ENCODE data around the gene DIP2A.

Gene DIP2A

GRCh38 chr21:46581780-46582307 is 123.2 kb downstream of the DIP2A start:
- no peak overlapping the region for H3K14ac ChIP-seq (ENCODE audit: low read length)
- no peak overlapping the region for H2BK12ac ChIP-seq (ENCODE audit: low read length)
- DNase-seq: no peak
- H3K27ac ChIP-seq (ENCODE audit: low read depth, low read length): no peak overlapping the region
- H3K9ac ChIP-seq (ENCODE audit: low read length): no peak overlapping the region
- H2AK5ac ChIP-seq (ENCODE audit: low read length): no peak overlapping the region
- H3K79me1 ChIP-seq (ENCODE audit: low read length): no peaks in the 10 kb centered on the region
- H3K36me3 ChIP-seq (ENCODE audit: control insufficient read depth in 1 of 2, insufficient read depth in 2 of 2, low read length in 2 of 2): peaks cover 9 to 10% of the 10 kb centered on the region in 2 experiments
- WGBS (ENCODE audit: extremely low coverage, insufficient coverage, insufficient read length): no CpG with 5 or more reads among the region's 5 CpGs
- H3K4ac ChIP-seq (ENCODE audit: low read depth, low read length): no peak overlapping the region
- no peaks in the 10 kb centered on the region for H3K79me2 ChIP-seq (ENCODE audit: control insufficient read depth, insufficient read depth, low read length, poor library complexity)
- no peak overlapping the region for H2AFZ ChIP-seq (ENCODE audit: insufficient read depth, low read length, poor library complexity)
- H2BK120ac ChIP-seq (ENCODE audit: insufficient read depth, low read length, poor library complexity): no peak overlapping the region
- H4K91ac ChIP-seq (ENCODE audit: low read depth, low read length): no peak overlapping the region
- H3K23ac ChIP-seq (ENCODE audit: low read length): no peak overlapping the region
- H3K4me1 ChIP-seq (ENCODE audit: control insufficient read depth in 1 of 2, insufficient read depth in 2 of 2, low read length in 2 of 2): no peaks in the 10 kb centered on the region
- no peak overlapping the region for H3K4me3 ChIP-seq (ENCODE audit: low read depth, low read length)
- H4K8ac ChIP-seq (ENCODE audit: low read depth, low read length): no peak overlapping the region
- H4K12ac ChIP-seq (ENCODE audit: low read depth, low read length): no peak overlapping the region
- no peak overlapping the region for H3K4me2 ChIP-seq (ENCODE audit: low read length)
- H3K18ac ChIP-seq (ENCODE audit: low read length): no peak overlapping the region
- H2BK5ac ChIP-seq (ENCODE audit: low read depth, low read length, poor library complexity): no peak overlapping the region
- peaks cover 19% of the 10 kb centered on the region for H3K9me3 ChIP-seq (ENCODE audit: insufficient read depth, low read depth, low read length)
- H3K27me3 ChIP-seq (ENCODE audit: insufficient read depth, low read length): no peaks in the 10 kb centered on the region

- WGBS (ENCODE audit: extremely low coverage, insufficient coverage, insufficient read length): no CpG with 5 or more reads among the region's 7 CpGs
- no peak overlapping the region for H3K18ac ChIP-seq (ENCODE audit: low read length)
Measured at GRCh38 chr21:46585191-46585953, 126.7 kb downstream of the DIP2A start.

GRCh38 chr21:46594276-46594675 is 135.6 kb downstream of the DIP2A start:
- Histone ChIP-seq H3K79me1 (ENCODE audit: low read length) (peaks cover 4% of the 10 kb centered on the region), H3K79me2 (ENCODE audit: control insufficient read depth, insufficient read depth, low read length, poor library complexity) (peaks cover 1% of the 10 kb centered on the region), H3K4me1 (ENCODE audit: control insufficient read depth in 1 of 2, insufficient read depth in 2 of 2, low read length in 2 of 2) (peaks cover 5 to 6% of the 10 kb centered on the region in 2 experiments), H3K9ac (ENCODE audit: low read length) (no peak overlapping the region), H2AK5ac (ENCODE audit: low read length) (no peak overlapping the region), H3K4ac (ENCODE audit: low read depth, low read length) (no peak overlapping the region), H3K27ac (ENCODE audit: low read depth, low read length) (no peak overlapping the region), H2BK120ac (ENCODE audit: insufficient read depth, low read length, poor library complexity) (no peak overlapping the region), H3K23ac (ENCODE audit: low read length) (no peak overlapping the region), H3K4me2 (ENCODE audit: low read length) (no peak overlapping the region), H3K4me3 (ENCODE audit: low read depth, low read length) (no peak overlapping the region), H3K9me3 (ENCODE audit: insufficient read depth, low read depth, low read length) (peaks cover 21% of the 10 kb centered on the region), H2AFZ (ENCODE audit: insufficient read depth, low read length, poor library complexity) (no peak overlapping the region), H2BK12ac (ENCODE audit: low read length) (no peak overlapping the region), H4K12ac (ENCODE audit: low read depth, low read length) (no peak overlapping the region), H3K36me3 (ENCODE audit: control insufficient read depth in 1 of 2, insufficient read depth in 2 of 2, low read length in 2 of 2) (no peaks in the 10 kb centered on the region), H3K14ac (ENCODE audit: low read length) (no peak overlapping the region), H3K18ac (ENCODE audit: low read length) (no peak overlapping the region), H4K8ac (ENCODE audit: low read depth, low read length) (no peak overlapping the region), H2BK5ac (ENCODE audit: low read depth, low read length, poor library complexity) (no peak overlapping the region), H4K91ac (ENCODE audit: low read depth, low read length) (no peak overlapping the region), H3K27me3 (ENCODE audit: insufficient read depth, low read length) (no peaks in the 10 kb centered on the region)
- DNase-seq: no peak
- no CpG with 5 or more reads among the region's 8 CpGs for WGBS (ENCODE audit: extremely low coverage, insufficient coverage, insufficient read length)

More at GRCh38 chr21:46585191-46585953, 126.7 kb downstream of the DIP2A start:
- Histone ChIP-seq H2BK120ac (ENCODE audit: insufficient read depth, low read length, poor library complexity) (no peak overlapping the region), H2BK12ac (ENCODE audit: low read length) (no peak overlapping the region), H3K79me2 (ENCODE audit: control insufficient read depth, insufficient read depth, low read length, poor library complexity) (no peaks in the 10 kb centered on the region), H3K36me3 (ENCODE audit: control insufficient read depth in 1 of 2, insufficient read depth in 2 of 2, low read length in 2 of 2) (peaks cover 9 to 10% of the 10 kb centered on the region in 2 experiments), H3K9ac (ENCODE audit: low read length) (no peak overlapping the region), H2BK5ac (ENCODE audit: low read depth, low read length, poor library complexity) (no peak overlapping the region), H4K12ac (ENCODE audit: low read depth, low read length) (no peak overlapping the region), H3K4me3 (ENCODE audit: low read depth, low read length) (no peak overlapping the region), H3K14ac (ENCODE audit: low read length) (no peak overlapping the region), H4K91ac (ENCODE audit: low read depth, low read length) (no peak overlapping the region), H3K4ac (ENCODE audit: low read depth, low read length) (no peak overlapping the region), H3K27me3 (ENCODE audit: insufficient read depth, low read length) (no peaks in the 10 kb centered on the region), H2AFZ (ENCODE audit: insufficient read depth, low read length, poor library complexity) (no peak overlapping the region), H3K79me1 (ENCODE audit: low read length) (no peaks in the 10 kb centered on the region), H3K9me3 (ENCODE audit: insufficient read depth, low read depth, low read length) (peaks cover 19% of the 10 kb centered on the region), H4K8ac (ENCODE audit: low read depth, low read length) (no peak overlapping the region), H3K4me2 (ENCODE audit: low read length) (no peak overlapping the region), H3K27ac (ENCODE audit: low read depth, low read length) (no peak overlapping the region), H3K4me1 (ENCODE audit: control insufficient read depth in 1 of 2, insufficient read depth in 2 of 2, low read length in 2 of 2) (no peaks in the 10 kb centered on the region), H2AK5ac (ENCODE audit: low read length) (no peak overlapping the region), H3K23ac (ENCODE audit: low read length) (no peak overlapping the region)
- no peak for DNase-seq

GRCh38 chr21:46596201-46596600 is 137.5 kb downstream of the DIP2A start:
- Histone ChIP-seq H3K23ac (ENCODE audit: low read length) (no peak overlapping the region), H3K9ac (ENCODE audit: low read length) (no peak overlapping the region), H2BK5ac (ENCODE audit: low read depth, low read length, poor library complexity) (no peak overlapping the region), H3K36me3 (ENCODE audit: control insufficient read depth in 1 of 2, insufficient read depth in 2 of 2, low read length in 2 of 2) (no peaks in the 10 kb centered on the region), H4K8ac (ENCODE audit: low read depth, low read length) (no peak overlapping the region), H3K4me2 (ENCODE audit: low read length) (no peak overlapping the region), H2BK12ac (ENCODE audit: low read length) (no peak overlapping the region), H2BK120ac (ENCODE audit: insufficient read depth, low read length, poor library complexity) (no peak overlapping the region), H3K79me2 (ENCODE audit: control insufficient read depth, insufficient read depth, low read length, poor library complexity) (peaks cover 1% of the 10 kb centered on the region), H3K4ac (ENCODE audit: low read depth, low read length) (no peak overlapping the region), H2AK5ac (ENCODE audit: low read length) (no peak overlapping the region), H3K27me3 (ENCODE audit: insufficient read depth, low read length) (no peaks in the 10 kb centered on the region), H3K27ac (ENCODE audit: low read depth, low read length) (no peak overlapping the region), H4K12ac (ENCODE audit: low read depth, low read length) (no peak overlapping the region), H3K9me3 (ENCODE audit: insufficient read depth, low read depth, low read length) (peaks cover 21% of the 10 kb centered on the region), H2AFZ (ENCODE audit: insufficient read depth, low read length, poor library complexity) (no peak overlapping the region), H3K4me3 (ENCODE audit: low read depth, low read length) (no peak overlapping the region), H4K91ac (ENCODE audit: low read depth, low read length) (no peak overlapping the region), H3K14ac (ENCODE audit: low read length) (no peak overlapping the region), H3K79me1 (ENCODE audit: low read length) (peaks cover 4% of the 10 kb centered on the region), H3K4me1 (ENCODE audit: control insufficient read depth in 1 of 2, insufficient read depth in 2 of 2, low read length in 2 of 2) (peaks cover 5 to 6% of the 10 kb centered on the region in 2 experiments), H3K18ac (ENCODE audit: low read length) (no peak overlapping the region)
- DNase-seq: no peak
- no CpG with 5 or more reads among the region's 1 CpG for WGBS (ENCODE audit: extremely low coverage, insufficient coverage, insufficient read length)

All from trophoblast cell (in vitro differentiated cells and primary cell).